Measurements from ENCODE around the gene MDH1B. TPM values are rescaled to one million over a fixed set of nuclear protein-coding genes. Genes with fewer than 3 reads are reported as not detected.
A peak's percentile ranks its signal among the peaks of the same experiment; 100 is the strongest.

The MDH1B gene
- polyA plus RNA-seq, 1 of the 3 experiments (the other 2 are of a cell fraction) = 1.7 TPM

- CTCF ChIA-PET = interaction anchor here (1.2 to 1.6 kb wide), 3 partner anchors 9 to 671 kb away, joined by 4 to 6 read pairs (median 5); no protein-coding TSS in a partner anchor
Measured at GRCh38 chr2:206805887-206806607, 40.9 kb upstream of the MDH1B start.

GRCh38 chr2:206804326-206804725 is 39.2 kb upstream of the MDH1B start:
- H3K27me3 ChIP-seq (ENCODE audit: insufficient read depth) = no peaks in the 10 kb centered on the region
- 85% methylated on average over 5 of the region's 5 CpGs for WGBS (ENCODE audit: low lambda C conversion rate)
- no peaks in the 10 kb centered on the region for H4K20me1 ChIP-seq (ENCODE audit: insufficient read depth)
- H3K4me1 ChIP-seq (ENCODE audit: control insufficient read depth in 1 of 2, insufficient read depth in 2 of 2, low read depth in 1 of 2, low read length in 1 of 2) = peaks cover 0 to 29% of the 10 kb centered on the region in 2 experiments; a peak in 1 of 4 replicates
- no peaks in the 10 kb centered on the region for H3F3A ChIP-seq (replicated peaks; ENCODE audit: insufficient read depth)
- no peaks in the 10 kb centered on the region for H3K79me2 ChIP-seq (ENCODE audit: insufficient read depth)
- no peak overlapping the region for H3K4me3 ChIP-seq (ENCODE audit: low read depth in 2 of 2, low read length in 1 of 2)
- H3K9me2 ChIP-seq = no peaks in the 10 kb centered on the region
- H3K9me3 ChIP-seq = no peaks in the 10 kb centered on the region
- CTCF ChIA-PET = interaction anchor here (1.3 to 6.7 kb wide), 6 partner anchors 22 to 672 kb away, joined by 3 to 89 read pairs (median 4); no protein-coding TSS in a partner anchor
- H3K4me2 ChIP-seq = no peak overlapping the region
- H2AFZ ChIP-seq (ENCODE audit: low read depth) = no peak overlapping the region
- H3K9ac ChIP-seq = no peak overlapping the region
- no peak overlapping the region for H3K27ac ChIP-seq (ENCODE audit: low read depth in 2 of 2, low read length in 1 of 2)
- TF ChIP-seq TCF12 (IDR thresholded peaks at IDR 0.05) (no peak), TAF1 (IDR thresholded peaks at IDR 0.05; ENCODE audit: borderline replicate concordance, low read depth, low read length) (no peak), TEAD4 (IDR thresholded peaks at IDR 0.05; ENCODE audit: borderline replicate concordance, insufficient read depth) (no peak), EP300 (IDR thresholded peaks at IDR 0.05; ENCODE audit: borderline replicate concordance in 1 of 2, low read depth in 1 of 2, low read length in 1 of 2) (no peak), POLR2AphosphoS5 (IDR thresholded peaks at IDR 0.05; ENCODE audit: low read depth, low read length) (no peak), RFX5 (IDR thresholded peaks at IDR 0.05; ENCODE audit: low read length) (no peak), ZBTB33 (IDR thresholded peaks at IDR 0.05; ENCODE audit: borderline replicate concordance, low read depth) (no peak), RAD21 (IDR thresholded peaks at IDR 0.05; ENCODE audit: low read length) (no peak), RXRA (IDR thresholded peaks at IDR 0.05; ENCODE audit: borderline replicate concordance, low read depth) (no peak), NRF1 (IDR thresholded peaks at IDR 0.05; ENCODE audit: low read depth, low read length) (no peak)
- DNase-seq = no peak
- no peaks in the 10 kb centered on the region for H3K36me3 ChIP-seq (replicated peaks in 1 of 2; ENCODE audit: control insufficient read depth in 1 of 2, insufficient read depth in 2 of 2, low read length in 1 of 2)
- POLR2A ChIA-PET = interaction anchor here (0.7 kb wide), 1 partner anchor 24 kb away, joined by 3 read pairs; no protein-coding TSS in a partner anchor

More at GRCh38 chr2:206805887-206806607, 40.9 kb upstream of the MDH1B start:
- Histone ChIP-seq H4K20me1 (ENCODE audit: insufficient read depth) (no peaks in the 10 kb centered on the region), H3K4me2 (no peak overlapping the region), H3F3A (replicated peaks; ENCODE audit: insufficient read depth) (no peaks in the 10 kb centered on the region), H3K9me2 (no peaks in the 10 kb centered on the region), H3K27me3 (ENCODE audit: insufficient read depth) (no peaks in the 10 kb centered on the region), H3K9ac (no peak overlapping the region), H3K36me3 (replicated peaks in 1 of 2; ENCODE audit: control insufficient read depth in 1 of 2, insufficient read depth in 2 of 2, low read length in 1 of 2) (no peaks in the 10 kb centered on the region), H3K9me3 (no peaks in the 10 kb centered on the region), H2AFZ (ENCODE audit: low read depth) (no peak overlapping the region), H3K4me1 (ENCODE audit: control insufficient read depth in 1 of 2, insufficient read depth in 2 of 2, low read depth in 1 of 2, low read length in 1 of 2) (peaks cover 0 to 25% of the 10 kb centered on the region in 2 experiments; a peak in 1 of 4 replicates), H3K4me3 (ENCODE audit: low read depth in 2 of 2, low read length in 1 of 2) (no peak overlapping the region), H3K27ac (ENCODE audit: low read depth in 2 of 2, low read length in 1 of 2) (no peak overlapping the region; a peak in 1 of 4 replicates), H3K79me2 (ENCODE audit: insufficient read depth) (no peaks in the 10 kb centered on the region)
- WGBS (ENCODE audit: low lambda C conversion rate) = 50% methylated on average over 6 of the region's 6 CpGs
- peak; percentile 53 for DNase-seq
- no peak for TF ChIP-seq ELF1 (IDR thresholded peaks at IDR 0.05)
- no peak for TF ChIP-seq ZBTB33 (IDR thresholded peaks at IDR 0.05; ENCODE audit: borderline replicate concordance, low read depth)
- peak; percentile 8; the same call in 1 of the 2 replicates for TF ChIP-seq RAD21 (IDR thresholded peaks at IDR 0.05; ENCODE audit: low read length)
- peak; percentile 80 for TF ChIP-seq RCOR1 (IDR thresholded peaks at IDR 0.05; ENCODE audit: low read length)
- peak; percentile 44; the same call in 1 of the 2 replicates for TF ChIP-seq TCF12 (IDR thresholded peaks at IDR 0.05)
- peak; percentile 48; the same call in 1 of the 2 replicates for TF ChIP-seq MXI1 (IDR thresholded peaks at IDR 0.05; ENCODE audit: low read depth, low read length)
- peak; percentile 27 for TF ChIP-seq CHD2 (IDR thresholded peaks at IDR 0.05; ENCODE audit: low read length, partially characterized antibody)
- no peak for TF ChIP-seq POLR2AphosphoS5 (IDR thresholded peaks at IDR 0.05; ENCODE audit: low read depth, low read length)
- no peak for TF ChIP-seq MAX (IDR thresholded peaks at IDR 0.05; ENCODE audit: low read depth)
- POLR2A ChIA-PET = interaction anchor here (0.7 kb wide), 1 partner anchor 357 kb away, joined by 3 read pairs; no protein-coding TSS in a partner anchor
